Activated CD4-positive, alpha-beta memory T cell treated with anti-CD3 and anti-CD28 coated beads for 36 hours (primary cell): ENCODE data around the gene TFE3. TPM values are rescaled to one million over a fixed set of nuclear protein-coding genes. Genes with fewer than 3 reads are reported as not detected.

Source experiments
- CTCF ChIA-PET: fragments of 350-600 bp; sonication (Branson Sonifier 250); formaldehyde crosslinking; loops from one replicate; lab custom pipeline; 2021; ENCODE audit warnings: antibody characterized with exemption, inconsistent platforms; lab: Charles Lee
- POLR2A ChIA-PET: fragments of 350-600 bp; sonication (Branson Sonifier 250); formaldehyde crosslinking; loops from one replicate; lab custom pipeline; 2021; ENCODE audit warnings: antibody characterized with exemption; lab: Charles Lee
- DNase-seq: peaks from one replicate; pipeline ENCODE4 v3.0.0-alpha.2; 2020
- H3K27ac Mint-ChIP-seq: one replicate; pipeline ENCODE4 v1.8.0; 2021; ENCODE audit warnings: mixed read lengths
- H3K27me3 Mint-ChIP-seq: one replicate; pipeline ENCODE4 v1.8.0; 2021; ENCODE audit warnings: mixed read lengths
- H3K36me3 Mint-ChIP-seq: one replicate; pipeline ENCODE4 v1.8.0; 2021; ENCODE audit warnings: mixed read lengths
- H3K4me1 Mint-ChIP-seq: one replicate; pipeline ENCODE4 v1.8.0; 2021; ENCODE audit warnings: low read depth, mixed read lengths
- H3K4me3 Mint-ChIP-seq: one replicate; pipeline ENCODE4 v1.8.0; 2021; ENCODE audit warnings: mild to moderate bottlenecking, mixed read lengths
- H3K9me3 Mint-ChIP-seq: one replicate; pipeline ENCODE4 v1.8.0; 2021; ENCODE audit warnings: mixed read lengths
- intact Hi-C: fragments of 100-400 bp; cut with micrococcal nuclease; formaldehyde crosslinking; loops from one replicate; pipeline ENCODE4 v1.15.1; 2023
- total RNA-seq, 2 experiments: library from RNA; stranded (reverse); gene quantifications; one replicate each; pipeline ENCODE4 v1.2.3, GENCODE V29; 2021

TFE3 gene
- total RNA-seq, 2 experiments from 2014 or later: 29.0 to 29.1 TPM

DNA sequence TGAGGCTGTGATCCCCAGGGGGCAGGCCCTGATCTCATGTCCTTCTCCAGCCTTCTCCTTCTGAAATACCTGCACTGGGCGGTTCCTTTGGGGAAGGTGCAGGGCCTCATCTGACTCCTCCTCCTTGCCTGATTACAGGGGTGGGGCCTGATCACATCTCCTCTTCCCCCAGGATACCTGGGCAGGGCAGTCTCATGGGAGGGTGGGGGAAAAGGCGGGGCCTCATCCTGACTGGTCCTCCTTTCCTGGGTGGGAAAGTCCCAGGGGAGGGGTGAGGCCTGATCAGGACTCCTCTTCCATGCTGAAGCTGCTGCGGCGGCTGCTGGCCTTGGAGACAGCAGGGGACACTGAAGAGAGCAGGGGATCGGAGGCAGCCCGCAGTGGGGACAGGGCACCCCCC lies 13.3 kb downstream of the TFE3 start:
- ChIA-PET CTCF (no interaction called here), POLR2A (no interaction called here)
- Mint-ChIP-seq H3K4me1 (no peaks in the 10 kb centered on the region), H3K27ac (no peak overlapping the region), H3K36me3 (peaks cover 18% of the 10 kb centered on the region), H3K27me3 (no peaks in the 10 kb centered on the region), H3K4me3 (no peak overlapping the region), H3K9me3 (no peaks in the 10 kb centered on the region)
- intact Hi-C loops: no loop called here
- no peak for DNase-seq

DNA sequence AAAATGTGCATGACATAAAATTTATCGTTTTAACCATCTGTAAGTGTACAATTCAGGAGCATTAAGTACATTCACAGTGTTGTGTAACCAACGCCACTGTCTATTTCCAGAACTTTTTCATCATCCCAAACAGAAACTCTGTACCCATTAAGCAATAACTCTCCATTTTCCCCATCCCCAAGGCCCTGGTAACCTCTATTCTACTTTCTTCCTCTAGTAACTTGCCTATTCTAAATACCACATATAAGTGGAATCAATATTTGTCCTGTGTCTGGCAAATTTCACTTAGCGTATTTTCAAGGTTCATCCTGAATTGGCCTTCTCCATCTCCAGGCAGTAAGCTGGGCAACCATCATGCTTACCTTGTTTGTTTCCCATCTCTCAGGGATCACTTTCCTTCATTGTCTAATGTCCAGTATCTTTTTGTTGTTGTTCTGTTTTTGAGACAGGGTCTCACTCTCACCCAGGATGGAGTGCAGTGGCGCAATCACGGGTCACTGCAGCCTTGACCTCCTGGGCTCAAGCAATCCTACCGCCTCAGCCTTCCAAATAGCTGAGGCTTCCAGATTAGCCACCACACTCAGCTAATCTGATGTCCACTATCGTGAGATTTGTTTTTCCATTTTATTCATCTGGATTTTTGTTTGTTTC lies 23.4 kb downstream of the TFE3 start:
- intact Hi-C loops: no loop called here
- Mint-ChIP-seq H3K27ac (no peak overlapping the region), H3K4me3 (no peak overlapping the region), H3K36me3 (peaks cover 3% of the 10 kb centered on the region), H3K9me3 (no peaks in the 10 kb centered on the region), H3K27me3 (no peaks in the 10 kb centered on the region), H3K4me1 (no peaks in the 10 kb centered on the region)
- DNase-seq: no peak
- ChIA-PET POLR2A (interaction anchor here (0.6 kb wide), 1 partner anchor 20 kb away, joined by 3 read pairs; no protein-coding TSS in a partner anchor), CTCF (no interaction called here)

GRCh38 chrX:49019050-49019449 lies 24.1 kb downstream of the TFE3 start:
- DNase-seq: no peak
- H3K27ac Mint-ChIP-seq: no peak overlapping the region
- no peaks in the 10 kb centered on the region for H3K9me3 Mint-ChIP-seq
- POLR2A ChIA-PET: interaction anchor here (0.6 kb wide), 1 partner anchor 21 kb away, joined by 3 read pairs; no protein-coding TSS in a partner anchor
- intact Hi-C loops: no loop called here
- H3K4me1 Mint-ChIP-seq: no peaks in the 10 kb centered on the region
- CTCF ChIA-PET: no interaction called here
- no peaks in the 10 kb centered on the region for H3K27me3 Mint-ChIP-seq
- no peaks in the 10 kb centered on the region for H3K36me3 Mint-ChIP-seq
- no peak overlapping the region for H3K4me3 Mint-ChIP-seq

GRCh38 chrX:49003696-49004095 lies 39.5 kb downstream of the TFE3 start:
- no peaks in the 10 kb centered on the region for H3K27me3 Mint-ChIP-seq
- intact Hi-C loops: no loop called here
- H3K27ac Mint-ChIP-seq: peak overlapping the region; percentile 60
- CTCF ChIA-PET: no interaction called here
- peaks cover 7% of the 10 kb centered on the region for H3K36me3 Mint-ChIP-seq
- peaks cover 23% of the 10 kb centered on the region for H3K4me1 Mint-ChIP-seq
- POLR2A ChIA-PET: no interaction called here
- H3K9me3 Mint-ChIP-seq: no peaks in the 10 kb centered on the region
- DNase-seq: no peak
- peak overlapping the region; percentile 56 for H3K4me3 Mint-ChIP-seq

DNA sequence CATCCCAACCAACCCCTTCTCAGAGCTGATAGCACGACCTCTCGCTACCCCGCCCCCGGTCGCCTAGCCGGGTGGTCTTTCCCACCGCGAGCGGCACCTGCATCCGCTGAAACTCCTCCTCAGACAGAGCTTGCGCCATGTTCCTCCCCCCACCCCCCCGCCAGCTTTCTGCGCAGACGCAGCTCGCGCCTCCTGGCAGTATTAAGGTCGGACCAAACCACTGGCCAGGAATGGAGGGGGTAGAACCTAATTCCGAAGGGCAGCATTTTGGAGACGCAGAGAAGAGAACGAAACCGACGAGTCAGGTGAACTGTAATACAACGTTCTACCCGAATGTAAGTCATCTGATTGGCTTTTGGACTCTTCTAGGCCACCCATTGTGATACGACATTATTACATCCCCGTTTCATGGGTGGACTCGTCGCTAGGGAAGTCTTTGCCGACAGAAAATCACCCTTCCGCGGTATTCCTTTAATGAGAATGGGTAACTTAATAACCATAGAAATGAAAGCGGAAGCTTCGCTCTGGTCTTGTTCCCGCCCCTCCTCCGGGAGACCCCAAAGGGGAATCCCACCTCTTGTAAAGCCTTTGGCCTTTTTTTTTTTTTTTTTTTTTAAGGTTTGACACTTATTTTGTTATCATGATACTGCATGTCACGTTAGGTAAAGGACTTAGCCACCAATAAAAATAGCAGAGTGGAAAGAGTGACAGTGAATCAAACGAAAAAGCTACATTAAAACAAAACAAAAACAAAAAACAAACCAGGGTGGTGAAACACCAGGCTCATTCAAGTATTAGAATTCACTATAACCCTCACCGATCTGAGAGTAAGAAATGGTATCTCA lies 40.8 kb downstream of the TFE3 start, which contains the start of gene GRIPAP1:
Gene GRIPAP1, minus strand, starts transcription at position 174 of the 845 bp plus-strand sequence. Its CDS starts 35 bp downstream, at position 139.
- H3K27me3 Mint-ChIP-seq: no peaks in the 10 kb centered on the region
- H3K27ac Mint-ChIP-seq: peak within 1 kb of the TSS; percentile 98
- intact Hi-C loops: loop anchor here (1.0 kb wide), 3 partner anchors 10 to 44 kb away; partner anchors contain the start of gene TFE3
- H3K4me3 Mint-ChIP-seq: peak within 1 kb of the TSS; percentile 99
- ChIA-PET POLR2A (interaction anchor here (0.5 to 1.3 kb wide), 8 partner anchors 22 to 370 kb away, joined by 3 to 11 read pairs (median 3); partner anchors contain the start of genes PQBP1, TFE3 and TIMM17B), CTCF (interaction anchor here (0.9 kb wide), 1 partner anchor 41 kb away, joined by 3 read pairs; the partner anchor contains the start of gene TFE3)
- DNase-seq: peak; percentile 85
- H3K36me3 Mint-ChIP-seq: peaks cover 20% of the 10 kb centered on the region
- peaks cover 35% of the 10 kb centered on the region for H3K4me1 Mint-ChIP-seq
- no peaks in the 10 kb centered on the region for H3K9me3 Mint-ChIP-seq

DNA sequence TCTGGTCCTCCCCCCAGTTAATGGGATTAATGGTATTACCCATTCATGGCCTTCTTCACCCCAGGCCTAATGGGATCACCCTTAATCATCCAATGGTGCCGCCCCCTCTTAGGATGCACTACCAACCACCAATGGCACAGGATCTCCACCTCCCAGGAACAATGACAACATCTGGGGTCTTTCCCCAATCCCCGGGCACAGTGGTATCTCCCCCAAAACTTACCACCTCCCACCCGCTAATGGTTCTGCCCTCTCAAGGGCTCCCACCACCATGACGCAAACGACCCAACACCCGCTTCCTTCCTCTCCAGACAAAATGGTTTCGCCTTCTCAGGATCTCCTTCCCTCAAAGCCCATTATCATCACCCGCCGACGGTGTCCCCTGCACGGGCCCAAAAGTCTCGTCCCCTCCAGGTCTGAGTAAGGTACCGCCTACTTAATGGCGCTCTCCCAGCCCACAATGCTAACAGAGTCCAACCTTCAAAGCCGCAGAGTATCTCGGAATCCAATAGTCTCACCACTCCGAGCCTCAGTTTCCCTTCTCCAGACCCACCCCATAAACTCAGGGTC lies 41.6 kb downstream of the TFE3 start:
- Mint-ChIP-seq H3K4me3 (peak overlapping the region; percentile 99), H3K27ac (peak overlapping the region; percentile 98), H3K4me1 (peaks cover 42% of the 10 kb centered on the region), H3K9me3 (no peaks in the 10 kb centered on the region), H3K36me3 (peaks cover 26% of the 10 kb centered on the region), H3K27me3 (no peaks in the 10 kb centered on the region)
- intact Hi-C loops: loop anchor here (1.0 kb wide), 3 partner anchors 11 to 43 kb away; partner anchors contain the start of gene TFE3
- ChIA-PET CTCF (interaction anchor here (0.9 kb wide), 1 partner anchor 42 kb away, joined by 3 read pairs; the partner anchor contains the start of gene TFE3), POLR2A (interaction anchor here (0.6 to 1.3 kb wide), 4 partner anchors 41 to 175 kb away, joined by 3 to 11 read pairs (median 4); partner anchors contain the start of genes PQBP1, TFE3 and TIMM17B)
- DNase-seq: peak; percentile 67

GRCh38 chrX:49000636-49001035 lies 42.5 kb downstream of the TFE3 start:
- Mint-ChIP-seq H3K27me3 (no peaks in the 10 kb centered on the region), H3K4me3 (peak overlapping the region; percentile 99), H3K4me1 (peaks cover 44% of the 10 kb centered on the region), H3K36me3 (peaks cover 27% of the 10 kb centered on the region), H3K27ac (peak overlapping the region; percentile 98), H3K9me3 (no peaks in the 10 kb centered on the region)
- CTCF ChIA-PET: no interaction called here
- intact Hi-C loops: no loop called here
- POLR2A ChIA-PET: no interaction called here
- no peak for DNase-seq

DNA sequence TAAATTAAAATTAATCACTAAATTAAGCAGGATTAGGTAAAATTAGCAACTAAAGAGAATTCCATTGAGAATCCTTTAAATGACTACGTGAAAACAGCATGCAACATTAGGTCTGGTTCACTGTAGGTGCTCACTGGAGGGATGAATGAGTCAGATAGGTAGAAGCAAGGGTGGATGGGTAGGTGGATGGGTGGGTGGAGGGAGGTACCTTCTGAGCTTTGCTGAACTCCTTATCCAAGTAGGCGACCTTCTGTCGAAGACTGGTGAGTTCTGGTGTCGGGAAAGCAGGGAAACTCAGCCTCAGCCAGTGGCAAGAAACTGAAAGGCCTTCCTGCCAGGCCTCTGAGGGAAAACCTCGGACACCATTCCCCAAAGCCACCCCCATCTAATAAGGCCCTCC lies 44.1 kb downstream of the TFE3 start:
- DNase-seq: peak; percentile 35
- Mint-ChIP-seq H3K9me3 (no peaks in the 10 kb centered on the region), H3K36me3 (peaks cover 33% of the 10 kb centered on the region), H3K27ac (peak overlapping the region; percentile 28), H3K4me1 (peaks cover 44% of the 10 kb centered on the region), H3K27me3 (no peaks in the 10 kb centered on the region), H3K4me3 (no peak overlapping the region)
- intact Hi-C loops: no loop called here
- ChIA-PET CTCF (no interaction called here), POLR2A (no interaction called here)

- Mint-ChIP-seq H3K4me3 (no peak overlapping the region), H3K27me3 (no peaks in the 10 kb centered on the region), H3K4me1 (peaks cover 42% of the 10 kb centered on the region), H3K9me3 (no peaks in the 10 kb centered on the region), H3K27ac (no peak overlapping the region), H3K36me3 (peaks cover 35% of the 10 kb centered on the region)
- POLR2A ChIA-PET: no interaction called here
- CTCF ChIA-PET: no interaction called here
- intact Hi-C loops: no loop called here
- DNase-seq: no peak
Observed at GRCh38 chrX:48998391-48998790, 44.8 kb downstream of the TFE3 start.

GRCh38 chrX:48997865-48998264 lies 45.3 kb downstream of the TFE3 start:
- DNase-seq: no peak
- Mint-ChIP-seq H3K9me3 (no peaks in the 10 kb centered on the region), H3K27ac (no peak overlapping the region), H3K4me3 (no peak overlapping the region), H3K27me3 (no peaks in the 10 kb centered on the region), H3K36me3 (peaks cover 37% of the 10 kb centered on the region), H3K4me1 (peaks cover 42% of the 10 kb centered on the region)
- POLR2A ChIA-PET: no interaction called here
- CTCF ChIA-PET: no interaction called here
- intact Hi-C loops: no loop called here

GRCh38 chrX:48997455-48997854 lies 45.7 kb downstream of the TFE3 start:
- intact Hi-C loops: no loop called here
- H3K4me1 Mint-ChIP-seq: peaks cover 42% of the 10 kb centered on the region
- ChIA-PET CTCF (no interaction called here), POLR2A (no interaction called here)
- no peaks in the 10 kb centered on the region for H3K27me3 Mint-ChIP-seq
- no peaks in the 10 kb centered on the region for H3K9me3 Mint-ChIP-seq
- H3K27ac Mint-ChIP-seq: no peak overlapping the region
- peaks cover 39% of the 10 kb centered on the region for H3K36me3 Mint-ChIP-seq
- H3K4me3 Mint-ChIP-seq: no peak overlapping the region
- DNase-seq: no peak

GRCh38 chrX:48996969-48997368 lies 46.2 kb downstream of the TFE3 start:
- no peak overlapping the region for H3K4me3 Mint-ChIP-seq
- no peaks in the 10 kb centered on the region for H3K27me3 Mint-ChIP-seq
- intact Hi-C loops: no loop called here
- no peak for DNase-seq
- POLR2A ChIA-PET: no interaction called here
- peaks cover 43% of the 10 kb centered on the region for H3K36me3 Mint-ChIP-seq
- CTCF ChIA-PET: no interaction called here
- no peak overlapping the region for H3K27ac Mint-ChIP-seq
- H3K4me1 Mint-ChIP-seq: peaks cover 42% of the 10 kb centered on the region
- H3K9me3 Mint-ChIP-seq: no peaks in the 10 kb centered on the region
